B cell (primary cell): Measurements from ENCODE around the gene TMEM120B.

Experiments used
- EZH2 ChIP-seq: IDR thresholded peaks from 2 replicates; pipeline ENCODE4 v1.6.1; 2012; ENCODE audit warnings: borderline replicate concordance, low read depth, mild to moderate bottlenecking, moderate library complexity, low read length; ENCODE audit not compliant: insufficient read depth, poor library complexity, severe bottlenecking
- TF ChIP-seq, protein P1 (sequence below): fragments of 200-600 bp; IDR thresholded peaks from one replicate; pipeline ENCODE4 v1.8.0; 2022; ENCODE audit warnings: antibody characterized with exemption, mild to moderate bottlenecking

DNA sequence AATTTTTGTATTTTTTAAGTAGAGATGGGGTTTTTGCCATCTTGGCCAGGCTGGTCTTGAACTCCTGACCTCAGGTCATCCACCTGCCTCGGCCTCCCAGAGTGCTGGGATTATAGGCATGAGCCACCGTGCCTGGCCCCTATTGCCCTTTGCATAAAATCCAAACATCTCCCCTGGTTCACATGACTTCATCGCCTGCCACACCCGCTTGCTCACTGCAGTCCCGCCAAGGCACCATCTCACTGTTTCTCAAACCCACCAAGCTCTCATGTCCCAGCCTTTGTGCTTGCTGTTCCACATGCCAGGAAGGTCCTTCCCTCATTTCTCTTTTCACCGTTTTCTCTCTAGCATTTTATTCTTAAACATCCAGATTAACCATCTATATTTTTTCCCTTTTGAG, 71.2 kb downstream of the TMEM120B start:
- TF ChIP-seq, protein P1, sequence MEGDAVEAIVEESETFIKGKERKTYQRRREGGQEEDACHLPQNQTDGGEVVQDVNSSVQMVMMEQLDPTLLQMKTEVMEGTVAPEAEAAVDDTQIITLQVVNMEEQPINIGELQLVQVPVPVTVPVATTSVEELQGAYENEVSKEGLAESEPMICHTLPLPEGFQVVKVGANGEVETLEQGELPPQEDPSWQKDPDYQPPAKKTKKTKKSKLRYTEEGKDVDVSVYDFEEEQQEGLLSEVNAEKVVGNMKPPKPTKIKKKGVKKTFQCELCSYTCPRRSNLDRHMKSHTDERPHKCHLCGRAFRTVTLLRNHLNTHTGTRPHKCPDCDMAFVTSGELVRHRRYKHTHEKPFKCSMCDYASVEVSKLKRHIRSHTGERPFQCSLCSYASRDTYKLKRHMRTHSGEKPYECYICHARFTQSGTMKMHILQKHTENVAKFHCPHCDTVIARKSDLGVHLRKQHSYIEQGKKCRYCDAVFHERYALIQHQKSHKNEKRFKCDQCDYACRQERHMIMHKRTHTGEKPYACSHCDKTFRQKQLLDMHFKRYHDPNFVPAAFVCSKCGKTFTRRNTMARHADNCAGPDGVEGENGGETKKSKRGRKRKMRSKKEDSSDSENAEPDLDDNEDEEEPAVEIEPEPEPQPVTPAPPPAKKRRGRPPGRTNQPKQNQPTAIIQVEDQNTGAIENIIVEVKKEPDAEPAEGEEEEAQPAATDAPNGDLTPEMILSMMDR, result no peak
- TF ChIP-seq EZH2, result no peak
